ENCODE measurements around the gene GNAT2.

The GNAT2 gene

DNA sequence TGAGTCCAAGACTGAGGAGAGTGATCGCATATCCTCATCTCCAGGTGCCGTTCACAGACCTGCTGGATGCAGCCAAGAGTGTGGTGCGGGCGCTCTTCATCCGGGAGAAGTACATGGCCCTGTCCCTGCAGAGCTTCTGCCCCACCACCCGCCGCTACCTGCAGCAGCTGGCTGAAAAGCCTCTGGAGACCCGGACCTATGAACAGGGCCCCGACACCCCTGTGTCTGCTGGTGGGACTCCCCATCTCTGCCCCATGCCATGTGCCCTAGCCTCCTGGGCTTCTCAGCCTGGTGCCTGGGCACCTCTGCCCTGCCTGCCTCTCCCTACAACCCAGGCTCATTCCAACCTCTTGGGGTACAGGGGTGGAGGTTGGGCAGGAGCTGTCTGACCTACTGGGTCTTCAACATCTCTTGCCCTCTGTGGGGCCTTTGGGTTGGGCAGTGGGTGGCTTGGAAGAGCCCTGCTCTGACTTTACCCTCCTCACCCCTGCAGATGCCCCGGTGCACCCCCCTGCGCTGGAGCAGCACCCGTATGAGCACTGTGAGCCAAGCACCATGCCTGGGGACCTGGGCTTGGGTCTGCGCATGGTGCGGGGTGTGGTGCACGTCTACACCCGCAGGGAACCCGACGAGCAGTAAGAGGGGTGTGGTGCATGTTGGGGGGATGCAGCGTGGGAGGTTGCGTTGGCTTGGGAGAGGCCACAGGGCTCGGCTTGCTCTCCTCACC is 7.4 kb upstream of the GNAT2 start:
- Mint-ChIP-seq H3K9me3 (no peaks in the 10 kb centered on the region), H3K36me3 (peaks cover 30 to 52% of the 10 kb centered on the region in 2 donors), H3K27me3 (no peaks in the 10 kb centered on the region), H3K4me3 (no peak overlapping the region), H3K27ac (peak overlapping the region; percentile 25), H3K4me1 (peaks cover 29 to 37% of the 10 kb centered on the region in 2 donors)
- ATAC-seq (replicated peaks), result no peak
- DNase-seq, result no peak

DNA sequence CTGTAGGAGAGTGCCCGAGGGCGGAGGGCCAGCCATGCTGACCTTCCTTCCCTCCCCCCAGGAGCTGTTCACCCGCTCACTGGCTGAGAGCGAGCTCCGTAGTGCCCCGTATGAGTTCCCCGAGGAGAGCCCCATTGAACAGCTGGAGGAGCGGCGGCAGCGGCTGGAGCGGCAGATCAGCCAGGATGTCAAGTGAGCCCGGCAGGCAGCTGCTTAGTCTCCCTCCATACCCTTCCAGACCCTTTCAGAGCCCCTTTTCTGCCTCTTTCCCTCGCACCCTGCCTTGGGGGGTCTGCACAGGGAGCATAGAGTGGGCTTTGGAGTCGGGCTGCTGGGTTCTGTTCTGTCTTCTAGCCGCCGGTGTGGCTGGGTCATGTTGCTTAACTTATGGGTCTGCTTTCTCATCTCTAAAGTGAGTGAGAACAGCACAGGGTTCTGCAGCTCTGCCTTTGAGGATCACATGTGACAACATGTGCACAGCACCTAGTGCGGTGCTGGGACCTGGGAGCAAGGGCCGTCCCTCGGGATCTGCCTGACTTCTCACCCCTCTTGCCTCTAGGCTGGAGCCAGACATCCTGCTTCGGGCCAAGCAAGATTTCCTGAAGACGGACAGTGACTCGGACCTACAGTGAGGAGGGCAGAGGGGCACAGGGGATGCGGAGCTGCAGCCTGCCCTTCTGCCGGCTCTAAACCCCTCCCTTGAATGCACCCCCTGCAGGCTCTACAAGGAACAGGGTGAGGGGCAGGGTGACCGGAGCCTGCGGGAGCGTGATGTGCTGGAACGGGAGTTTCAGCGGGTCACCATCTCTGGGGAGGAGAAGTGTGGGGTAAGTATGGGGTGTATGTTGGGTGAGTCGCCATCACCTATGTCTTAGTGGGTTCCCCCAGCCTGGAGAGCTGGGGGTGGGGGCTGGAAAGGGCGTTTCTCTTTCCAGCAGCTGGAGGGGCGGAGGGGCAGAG is 6.5 kb upstream of the GNAT2 start:
- ATAC-seq (replicated peaks) (no peak), DNase-seq (no peak)
- peak overlapping the region; percentile 69 for H3K27ac Mint-ChIP-seq
- H3K27me3 Mint-ChIP-seq, result no peaks in the 10 kb centered on the region
- H3K4me1 Mint-ChIP-seq, result peaks cover 32 to 47% of the 10 kb centered on the region in 2 donors
- no peaks in the 10 kb centered on the region for H3K9me3 Mint-ChIP-seq
- no peak overlapping the region for H3K4me3 Mint-ChIP-seq
- peaks cover 23 to 42% of the 10 kb centered on the region in 2 donors for H3K36me3 Mint-ChIP-seq

DNA sequence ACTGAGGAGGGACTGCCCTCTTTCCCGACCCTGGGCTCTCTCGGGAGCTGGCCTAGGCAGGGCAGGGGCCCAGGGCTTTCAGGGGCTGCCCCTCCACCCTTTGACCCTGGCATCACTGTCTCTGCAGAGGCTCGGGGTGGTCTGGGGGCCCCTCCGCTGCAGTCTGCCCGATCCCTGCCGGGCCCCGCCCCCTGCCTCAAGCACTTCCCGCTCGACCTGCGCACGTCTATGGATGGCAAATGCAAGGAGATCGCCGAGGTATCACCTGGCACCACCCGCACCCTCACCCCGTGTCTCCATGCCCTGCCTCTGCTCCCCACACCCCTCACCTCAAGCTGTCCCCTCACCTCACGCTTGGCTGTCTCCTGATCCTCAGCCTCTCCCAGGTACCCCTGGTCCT is 5.8 kb upstream of the GNAT2 start:
- Mint-ChIP-seq H3K27ac (peak overlapping the region; percentile 69), H3K4me3 (no peak overlapping the region), H3K36me3 (peaks cover 24 to 39% of the 10 kb centered on the region in 2 donors), H3K4me1 (peaks cover 32 to 54% of the 10 kb centered on the region in 2 donors), H3K9me3 (no peaks in the 10 kb centered on the region), H3K27me3 (no peaks in the 10 kb centered on the region)
- ATAC-seq (replicated peaks) (no peak), DNase-seq (no peak)

DNA sequence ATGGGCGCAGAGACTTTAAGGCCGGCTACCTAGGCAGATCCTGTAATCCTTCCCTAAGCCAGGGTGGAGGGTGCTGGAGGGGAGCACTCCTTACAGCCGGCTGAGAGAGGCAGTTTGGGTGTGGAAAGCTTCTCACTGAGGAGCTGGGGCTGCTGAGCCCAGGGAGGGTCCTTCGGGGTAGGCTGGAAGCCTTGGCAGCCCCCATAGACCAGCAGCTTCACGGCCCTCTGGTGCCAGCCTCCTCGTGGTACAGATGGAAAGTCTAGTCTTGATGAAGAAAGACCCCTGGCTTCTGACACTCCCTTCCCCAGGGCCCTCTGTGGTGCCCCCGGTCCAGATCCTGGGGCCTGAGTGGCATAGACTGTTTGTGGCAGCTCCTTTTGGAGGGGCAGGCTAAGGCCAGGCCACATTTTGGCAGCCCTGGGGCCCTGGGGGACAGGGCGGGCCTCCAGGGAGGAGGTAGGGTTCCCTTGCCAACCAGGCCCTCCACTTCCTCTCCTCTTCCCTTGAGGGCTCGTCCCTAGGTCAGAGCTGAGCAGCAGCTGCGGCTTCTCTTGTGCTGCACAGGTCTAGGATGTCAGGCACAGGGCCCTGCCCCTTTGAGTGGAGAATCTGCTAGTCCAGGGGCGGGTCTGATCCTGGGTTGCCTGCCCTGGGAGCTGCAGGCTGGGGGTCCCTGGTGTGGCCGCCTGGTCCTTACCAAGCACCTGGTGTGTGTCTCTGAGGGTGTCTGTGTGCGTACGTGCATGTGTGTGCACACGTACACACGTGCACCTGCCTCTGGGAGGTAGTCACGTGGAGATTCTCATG is 5.0 kb upstream of the GNAT2 start:
- H3K9me3 Mint-ChIP-seq, result no peaks in the 10 kb centered on the region
- peaks cover 17 to 35% of the 10 kb centered on the region in 2 donors for H3K36me3 Mint-ChIP-seq
- peak; percentile 45 for DNase-seq
- no peaks in the 10 kb centered on the region for H3K27me3 Mint-ChIP-seq
- peaks cover 36 to 60% of the 10 kb centered on the region in 2 donors for H3K4me1 Mint-ChIP-seq
- H3K27ac Mint-ChIP-seq, result peak overlapping the region; percentile 89
- peak overlapping the region; percentile 59 to 79 for H3K4me3 Mint-ChIP-seq
- peak; percentile 56 to 61 for ATAC-seq (replicated peaks)

DNA sequence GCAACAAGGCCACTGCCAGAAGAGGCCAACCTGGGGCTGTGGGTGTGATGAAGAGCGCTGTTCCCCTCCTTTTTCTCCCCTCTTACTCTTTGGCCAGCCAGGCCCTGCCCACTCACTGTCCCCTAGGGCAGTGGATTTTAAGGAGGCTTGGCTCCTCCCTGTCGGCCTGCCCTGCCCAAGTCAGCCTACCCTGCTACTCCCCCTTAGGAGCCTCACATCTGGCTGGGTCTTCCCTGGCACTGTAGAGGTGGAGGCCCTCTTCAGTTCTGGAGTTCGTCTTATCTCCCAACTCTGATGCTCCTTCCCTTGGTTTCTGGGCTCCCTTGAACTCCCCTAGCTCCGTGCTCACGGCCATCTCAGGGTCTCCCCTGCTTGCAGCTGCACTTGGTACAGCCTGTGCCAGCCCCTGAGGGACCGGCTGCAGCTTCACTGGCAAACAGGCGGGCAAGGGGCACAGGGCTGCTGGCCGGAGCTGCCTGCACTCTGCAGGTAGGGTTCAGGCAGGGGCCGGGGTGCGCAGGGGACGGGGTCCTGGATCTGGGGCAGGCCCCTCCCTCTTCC is 4.3 kb upstream of the GNAT2 start:
- Mint-ChIP-seq H3K4me3 (peak overlapping the region; percentile 76 to 79), H3K36me3 (peaks cover 15 to 29% of the 10 kb centered on the region in 2 donors), H3K4me1 (peaks cover 42 to 68% of the 10 kb centered on the region in 2 donors), H3K27ac (peak overlapping the region; percentile 89), H3K27me3 (no peaks in the 10 kb centered on the region), H3K9me3 (no peaks in the 10 kb centered on the region)
- no peak for ATAC-seq (replicated peaks)
- DNase-seq, result no peak

DNA sequence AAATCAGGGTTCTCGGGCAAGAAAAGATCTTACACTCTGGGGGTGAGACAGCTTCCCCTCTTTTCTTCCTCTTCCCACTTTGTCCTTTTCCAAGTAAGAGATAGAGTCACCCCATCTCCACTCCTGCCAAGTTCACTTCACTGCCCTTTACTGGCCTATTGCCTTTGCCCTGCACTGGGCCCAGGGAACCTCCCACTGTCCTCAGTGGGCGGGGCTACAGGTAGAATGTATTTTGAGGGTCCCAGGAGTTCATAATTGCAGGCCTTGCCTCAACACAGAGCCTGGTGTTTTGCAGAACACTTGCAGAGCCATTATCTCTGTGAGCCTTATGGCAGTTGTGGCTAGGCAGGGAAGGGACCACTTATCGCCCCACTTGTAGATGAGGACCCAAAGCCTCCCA is 3.5 kb upstream of the GNAT2 start:
- peaks cover 14 to 22% of the 10 kb centered on the region in 2 donors for H3K36me3 Mint-ChIP-seq
- no peaks in the 10 kb centered on the region for H3K27me3 Mint-ChIP-seq

DNA sequence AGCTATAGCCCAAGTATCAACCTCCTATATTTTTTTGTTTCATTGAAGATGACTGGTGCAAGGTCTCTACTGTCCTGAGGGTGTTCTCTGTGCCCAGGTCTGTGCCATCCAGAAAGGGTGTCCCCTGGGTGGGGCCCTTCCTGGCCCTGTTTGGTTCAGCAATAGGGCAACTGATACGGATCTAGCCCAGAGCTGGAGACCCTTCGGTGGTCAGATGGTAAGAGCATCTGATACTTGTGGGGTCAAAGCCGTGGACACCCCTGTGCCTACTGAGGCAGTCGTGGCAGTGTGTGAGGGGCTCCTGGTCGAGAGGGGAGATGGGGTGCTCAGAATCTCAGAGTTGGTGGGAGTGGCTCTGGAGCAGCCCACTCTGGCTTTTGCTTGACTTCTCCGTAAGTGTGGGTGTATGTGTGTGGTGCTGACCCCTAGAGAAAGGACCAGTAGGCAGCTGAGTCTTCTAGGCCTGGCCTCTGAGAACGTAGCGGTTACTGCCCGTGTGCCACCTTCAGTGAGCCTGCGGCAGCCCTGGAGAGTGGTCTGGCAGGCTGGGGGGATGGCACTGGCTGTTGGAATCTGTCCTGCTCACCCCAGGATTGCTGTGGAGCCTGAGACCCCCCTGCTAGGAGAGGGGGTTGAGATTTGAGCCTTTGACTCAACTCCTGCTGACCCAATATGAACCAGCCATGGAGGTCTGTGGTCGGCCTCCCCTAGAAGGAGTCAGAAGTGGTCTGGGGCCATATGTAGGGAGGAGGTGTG is 2.9 kb upstream of the GNAT2 start:
- ATAC-seq (replicated peaks), result no peak
- peak overlapping the region; percentile 79 for H3K27ac Mint-ChIP-seq
- H3K36me3 Mint-ChIP-seq, result peaks cover 8 to 16% of the 10 kb centered on the region in 2 donors
- H3K9me3 Mint-ChIP-seq, result no peaks in the 10 kb centered on the region
- H3K4me1 Mint-ChIP-seq, result peaks cover 48 to 72% of the 10 kb centered on the region in 2 donors
- H3K27me3 Mint-ChIP-seq, result no peaks in the 10 kb centered on the region
- peak overlapping the region; percentile 97 to 99 for H3K4me3 Mint-ChIP-seq
- no peak for DNase-seq

More for the DNA sequence above, 3.5 kb upstream of the GNAT2 start:
- H3K9me3 Mint-ChIP-seq, result no peaks in the 10 kb centered on the region
- peaks cover 45 to 72% of the 10 kb centered on the region in 2 donors for H3K4me1 Mint-ChIP-seq
- ATAC-seq (replicated peaks), result no peak
- no peak for DNase-seq
- H3K4me3 Mint-ChIP-seq, result no peak overlapping the region
- no peak overlapping the region for H3K27ac Mint-ChIP-seq

DNA sequence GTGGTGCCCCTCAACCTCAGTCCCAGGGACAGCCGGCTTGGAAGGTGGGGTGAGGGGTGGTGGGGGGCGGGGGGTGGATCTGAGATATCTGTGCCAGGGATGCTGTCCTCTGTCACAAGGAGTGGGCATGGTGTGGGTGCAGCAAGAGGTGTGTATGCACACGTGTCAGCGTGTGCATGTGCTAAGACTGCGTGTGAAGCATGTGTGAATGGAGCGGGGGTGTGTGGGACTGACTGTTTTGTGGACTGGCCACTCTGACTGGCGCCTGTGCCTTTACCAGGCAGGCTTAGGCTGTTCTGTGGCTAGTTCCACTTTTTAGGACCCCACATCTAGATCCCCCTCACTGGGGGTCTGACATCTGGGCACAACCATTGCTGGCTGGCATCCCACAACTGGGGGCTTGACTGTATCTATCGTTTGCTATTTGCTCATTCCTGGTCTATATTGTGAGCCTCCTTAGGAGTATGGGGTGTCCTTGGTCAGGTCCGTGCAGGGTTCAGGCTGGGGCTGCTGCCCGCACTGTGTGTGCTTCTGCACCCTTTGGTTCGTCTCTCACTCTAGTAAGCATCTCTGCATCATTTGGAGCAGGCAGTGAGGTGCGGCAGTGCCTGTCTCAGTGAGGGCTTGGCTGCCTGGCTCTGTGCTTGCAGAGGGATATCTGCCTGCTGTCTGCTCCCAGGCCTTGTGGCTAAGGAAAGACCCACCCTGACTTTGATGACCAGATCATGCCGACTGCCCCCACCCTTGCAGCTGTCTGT is 2.1 kb upstream of the GNAT2 start:
- H3K27ac Mint-ChIP-seq, result peak overlapping the region; percentile 79
- DNase-seq, result no peak
- H3K4me1 Mint-ChIP-seq, result peaks cover 51 to 78% of the 10 kb centered on the region in 2 donors
- ATAC-seq (replicated peaks), result no peak
- H3K36me3 Mint-ChIP-seq, result peaks cover 8 to 15% of the 10 kb centered on the region in 2 donors
- no peaks in the 10 kb centered on the region for H3K9me3 Mint-ChIP-seq
- H3K4me3 Mint-ChIP-seq, result peak overlapping the region; percentile 97 to 99
- no peaks in the 10 kb centered on the region for H3K27me3 Mint-ChIP-seq

DNA sequence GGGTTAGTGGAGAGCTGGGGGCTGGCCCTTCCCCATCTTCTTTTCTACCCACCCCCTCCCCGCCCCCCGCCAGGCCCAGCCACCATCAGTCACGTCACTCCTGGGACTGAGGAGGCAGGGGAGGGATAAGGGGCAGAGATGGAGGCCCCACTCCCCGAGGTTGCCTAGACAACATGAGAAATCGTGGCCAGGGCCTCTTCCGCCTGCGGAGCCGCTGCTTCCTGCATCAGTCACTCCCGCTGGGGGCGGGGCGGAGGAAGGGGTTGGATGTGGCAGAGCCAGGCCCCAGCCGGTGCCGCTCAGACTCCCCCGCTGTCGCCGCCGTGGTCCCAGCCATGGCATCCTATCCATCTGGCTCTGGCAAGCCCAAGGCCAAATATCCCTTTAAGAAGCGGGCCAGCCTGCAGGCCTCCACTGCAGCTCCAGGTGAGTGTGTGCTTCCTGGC is 1.4 kb upstream of the GNAT2 start:
- DNase-seq, result peak; percentile 81

DNA sequence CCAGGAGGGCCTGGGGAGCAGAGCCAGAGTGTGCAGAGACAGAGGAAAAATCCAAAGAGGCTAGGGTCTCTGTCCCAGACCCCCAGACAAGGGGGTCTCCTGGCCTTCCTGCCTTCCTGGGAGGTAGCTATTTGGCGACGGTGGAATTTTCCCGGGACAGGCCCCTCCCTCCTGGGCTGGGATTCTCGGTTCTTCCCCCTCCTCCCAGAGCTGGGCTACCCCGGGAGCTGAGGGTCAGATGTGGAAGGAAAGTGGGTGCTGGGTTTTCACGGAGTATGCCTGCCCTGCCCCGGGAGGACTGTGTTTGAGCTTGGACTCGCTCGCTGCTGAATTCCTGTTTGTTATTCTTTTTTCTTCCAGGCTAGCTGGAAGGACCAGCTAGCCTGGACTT is 980 bp upstream of the GNAT2 start:
- DNase-seq (no peak), ATAC-seq (replicated peaks) (no peak)
- H3K9me3 Mint-ChIP-seq, result no peaks in the 10 kb centered on the region
- peaks cover 2 to 4% of the 10 kb centered on the region in 2 donors for H3K36me3 Mint-ChIP-seq
- H3K27ac Mint-ChIP-seq, result peak overlapping the region; percentile 98
- H3K27me3 Mint-ChIP-seq, result no peaks in the 10 kb centered on the region
- H3K4me3 Mint-ChIP-seq, result peak overlapping the region; percentile 97 to 99
- H3K4me1 Mint-ChIP-seq, result peaks cover 58 to 84% of the 10 kb centered on the region in 2 donors

More for the DNA sequence above, 1.4 kb upstream of the GNAT2 start:
- peaks cover 4 to 9% of the 10 kb centered on the region in 2 donors for H3K36me3 Mint-ChIP-seq
- H3K27ac Mint-ChIP-seq, result peak overlapping the region; percentile 98
- peak; percentile 69 to 73 for ATAC-seq (replicated peaks)
- H3K9me3 Mint-ChIP-seq, result no peaks in the 10 kb centered on the region
- H3K4me3 Mint-ChIP-seq, result peak overlapping the region; percentile 97 to 99
- no peaks in the 10 kb centered on the region for H3K27me3 Mint-ChIP-seq
- H3K4me1 Mint-ChIP-seq, result peaks cover 57 to 80% of the 10 kb centered on the region in 2 donors

DNA sequence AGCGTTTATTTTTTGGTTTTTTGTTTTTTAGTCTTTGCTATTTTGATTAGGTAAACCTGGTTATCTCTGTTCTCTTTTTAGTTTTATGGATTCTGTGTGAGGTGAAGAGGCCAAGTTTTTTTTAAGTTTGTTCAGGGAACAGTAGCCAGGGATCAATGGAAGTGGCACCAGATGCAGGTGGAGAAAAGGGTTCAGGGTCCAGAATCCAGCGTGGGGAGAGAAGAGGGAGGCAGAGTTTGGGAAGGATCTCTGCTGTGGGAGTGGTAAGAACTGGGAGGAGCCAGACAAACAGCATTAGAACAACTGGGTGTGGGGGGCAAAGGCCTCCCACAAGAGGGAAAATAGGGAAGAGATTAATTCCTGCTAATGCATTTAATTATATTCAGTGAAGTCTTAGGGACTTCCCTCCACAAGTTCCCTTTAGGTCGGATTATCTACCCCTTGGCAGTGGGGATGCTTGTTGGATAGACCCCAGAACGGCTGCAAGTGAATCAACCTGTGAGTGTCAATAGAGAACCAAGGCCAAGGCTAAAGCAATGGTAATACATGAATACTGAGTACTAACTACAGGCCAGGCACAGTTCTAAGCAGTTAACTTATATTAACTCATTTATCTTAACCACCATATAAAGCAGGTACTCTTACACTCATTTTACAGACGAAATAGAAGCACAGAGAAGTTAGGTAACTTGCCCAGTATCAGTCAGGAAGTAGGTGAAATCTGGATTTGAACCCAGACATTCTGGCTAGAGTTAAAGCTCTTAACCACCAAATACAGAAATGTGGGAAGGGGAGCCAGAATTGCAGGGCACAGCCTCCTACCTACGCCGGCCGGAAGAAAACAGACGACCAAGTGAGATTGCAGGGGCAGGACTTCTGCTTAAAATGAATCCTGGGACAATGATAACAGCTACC is 498 bp downstream of the GNAT2 start:
- Mint-ChIP-seq H3K4me1 (peaks cover 50 to 77% of the 10 kb centered on the region in 2 donors), H3K9me3 (no peaks in the 10 kb centered on the region), H3K4me3 (peak overlapping the region; percentile 97 to 99), H3K27me3 (no peaks in the 10 kb centered on the region), H3K27ac (peak overlapping the region; percentile 98), H3K36me3 (peaks cover 2 to 4% of the 10 kb centered on the region in 2 donors)
- ATAC-seq (replicated peaks) (no peak), DNase-seq (no peak)
